Nephron progenitor cell (in vitro differentiated cells): ENCODE data around the gene SPG21.

Experiments
- DNase-seq: peaks from one replicate; pipeline ENCODE4 v3.0.0; 2021
- H3K27ac Mint-ChIP-seq: 2 replicates; pipeline ENCODE4 v1.8.0; 2021; ENCODE audit warnings: mild to moderate bottlenecking, moderate library complexity, mixed read lengths
- H3K27me3 Mint-ChIP-seq: 2 replicates; pipeline ENCODE4 v1.8.0; 2021; ENCODE audit warnings: mild to moderate bottlenecking, low read depth, mixed read lengths; ENCODE audit not compliant: poor library complexity
- H3K36me3 Mint-ChIP-seq: 2 replicates; pipeline ENCODE4 v1.8.0; 2021; ENCODE audit warnings: low read depth, mixed read lengths
- H3K4me1 Mint-ChIP-seq: 2 replicates; pipeline ENCODE4 v1.8.0; 2021; ENCODE audit warnings: mixed read lengths
- H3K4me3 Mint-ChIP-seq: 2 replicates; pipeline ENCODE4 v1.8.0; 2021; ENCODE audit warnings: mild to moderate bottlenecking, moderate library complexity, mixed read lengths
- H3K9me3 Mint-ChIP-seq: 2 replicates; pipeline ENCODE4 v1.8.0; 2021; ENCODE audit warnings: mild to moderate bottlenecking, moderate library complexity, mixed read lengths
- TF ChIP-seq, protein P1 (sequence below): fragments of 200-600 bp; sonication (generic); IDR thresholded peaks from 2 replicates; pipeline ENCODE4 v1.5.0; 2021; ENCODE audit warnings: antibody characterized with exemption

The SPG21 gene

DNA sequence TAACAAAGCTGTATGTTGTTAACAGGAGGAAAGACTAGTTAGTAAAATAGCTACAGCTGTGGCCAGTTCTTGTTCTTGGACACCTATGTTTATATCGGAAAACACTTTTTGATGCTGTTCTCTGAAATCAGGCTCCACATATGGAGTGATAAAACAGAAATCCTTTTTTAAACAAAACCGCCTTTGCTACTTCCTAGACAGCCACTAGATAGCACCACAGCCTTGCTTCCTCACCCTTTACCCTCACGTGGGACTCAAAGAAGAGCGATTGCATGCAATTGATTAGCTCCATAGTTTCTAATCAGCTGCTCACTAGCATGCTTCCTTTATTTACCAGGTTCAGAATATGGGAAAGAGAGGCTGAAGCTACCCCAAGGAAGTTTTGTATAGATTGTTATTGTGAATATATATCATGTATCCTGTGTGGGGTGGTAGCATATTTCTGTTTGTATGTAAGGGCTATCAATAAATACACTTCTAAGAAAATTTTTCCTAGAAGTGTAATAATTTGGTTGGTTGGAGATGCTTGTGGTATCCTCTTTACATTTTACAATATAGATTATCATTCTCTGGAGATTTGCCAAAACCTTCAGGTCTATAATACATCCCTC lies 44.0 kb upstream of the SPG21 start:
- TF ChIP-seq, protein P1, sequence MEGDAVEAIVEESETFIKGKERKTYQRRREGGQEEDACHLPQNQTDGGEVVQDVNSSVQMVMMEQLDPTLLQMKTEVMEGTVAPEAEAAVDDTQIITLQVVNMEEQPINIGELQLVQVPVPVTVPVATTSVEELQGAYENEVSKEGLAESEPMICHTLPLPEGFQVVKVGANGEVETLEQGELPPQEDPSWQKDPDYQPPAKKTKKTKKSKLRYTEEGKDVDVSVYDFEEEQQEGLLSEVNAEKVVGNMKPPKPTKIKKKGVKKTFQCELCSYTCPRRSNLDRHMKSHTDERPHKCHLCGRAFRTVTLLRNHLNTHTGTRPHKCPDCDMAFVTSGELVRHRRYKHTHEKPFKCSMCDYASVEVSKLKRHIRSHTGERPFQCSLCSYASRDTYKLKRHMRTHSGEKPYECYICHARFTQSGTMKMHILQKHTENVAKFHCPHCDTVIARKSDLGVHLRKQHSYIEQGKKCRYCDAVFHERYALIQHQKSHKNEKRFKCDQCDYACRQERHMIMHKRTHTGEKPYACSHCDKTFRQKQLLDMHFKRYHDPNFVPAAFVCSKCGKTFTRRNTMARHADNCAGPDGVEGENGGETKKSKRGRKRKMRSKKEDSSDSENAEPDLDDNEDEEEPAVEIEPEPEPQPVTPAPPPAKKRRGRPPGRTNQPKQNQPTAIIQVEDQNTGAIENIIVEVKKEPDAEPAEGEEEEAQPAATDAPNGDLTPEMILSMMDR, result no peak
- peaks cover 29% of the 10 kb centered on the region for H3K4me1 Mint-ChIP-seq
- H3K27ac Mint-ChIP-seq, result no peak overlapping the region
- DNase-seq, result no peak
- peaks cover 13% of the 10 kb centered on the region for H3K27me3 Mint-ChIP-seq
- no peak overlapping the region for H3K4me3 Mint-ChIP-seq
- no peaks in the 10 kb centered on the region for H3K9me3 Mint-ChIP-seq
- no peaks in the 10 kb centered on the region for H3K36me3 Mint-ChIP-seq

DNA sequence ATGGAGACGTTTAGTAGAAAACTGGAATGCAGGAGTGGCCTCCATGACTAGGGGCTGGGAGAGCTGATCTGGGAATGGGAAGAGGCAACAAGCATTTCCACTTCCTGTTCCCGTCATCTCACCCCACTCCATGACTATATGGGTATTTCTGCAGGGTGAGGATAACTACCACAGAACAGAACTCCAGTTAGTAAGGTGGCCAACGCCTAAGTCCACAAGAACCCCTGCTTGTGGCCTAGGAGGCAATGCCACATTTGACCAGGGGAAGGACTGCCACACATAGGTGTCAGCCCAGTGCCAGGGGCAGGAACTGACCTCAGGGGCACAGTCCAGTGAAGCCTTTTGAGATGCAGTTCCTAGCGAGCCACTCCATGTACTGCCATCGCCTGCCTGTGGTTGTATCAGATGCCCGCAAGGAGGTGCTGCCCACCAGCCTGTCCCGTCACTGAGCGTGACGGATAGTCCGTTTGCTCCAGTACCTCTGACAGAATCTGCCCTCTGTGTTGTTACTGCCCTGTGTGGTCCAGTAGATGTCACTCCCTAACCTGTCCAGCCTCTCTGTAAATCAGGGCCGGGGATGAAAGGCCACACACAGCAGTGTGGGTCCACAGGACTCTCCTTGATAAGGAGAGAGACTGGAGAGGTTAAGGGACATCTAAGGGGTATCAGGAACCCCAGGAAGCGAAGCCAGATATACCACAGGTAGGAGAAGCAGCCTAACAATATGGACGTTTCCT lies 43.3 kb upstream of the SPG21 start:
- Mint-ChIP-seq H3K36me3 (no peaks in the 10 kb centered on the region), H3K4me3 (peak overlapping the region; percentile 42), H3K9me3 (no peaks in the 10 kb centered on the region), H3K4me1 (peaks cover 33% of the 10 kb centered on the region), H3K27ac (no peak overlapping the region), H3K27me3 (peaks cover 13% of the 10 kb centered on the region)
- DNase-seq, result peak; percentile 75
- TF ChIP-seq, protein P1, result peak; percentile 82

DNA sequence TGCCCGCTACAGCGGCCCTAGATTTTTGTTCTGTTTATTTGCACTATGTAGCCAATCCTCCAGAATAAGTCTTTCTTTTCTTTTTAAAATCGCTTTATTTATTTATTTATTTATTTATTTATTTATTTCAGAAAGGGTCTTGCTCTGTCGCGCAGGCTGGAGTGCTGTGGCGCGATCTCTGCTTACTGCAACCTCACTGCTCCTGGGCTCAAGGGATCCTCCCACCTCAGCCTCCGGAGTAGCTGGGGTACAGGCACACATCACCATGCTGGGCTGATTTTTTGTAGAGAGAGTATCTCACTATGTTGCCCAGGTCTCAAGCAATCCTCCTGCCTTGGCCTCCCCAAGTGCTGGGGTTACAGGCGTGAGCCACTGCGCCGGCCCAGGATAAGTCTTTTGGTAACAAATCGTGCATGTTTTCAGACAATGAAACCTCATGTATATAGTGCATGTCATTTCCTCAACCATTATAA lies 40.1 kb upstream of the SPG21 start:
- H3K36me3 Mint-ChIP-seq, result peaks cover 15% of the 10 kb centered on the region
- H3K27me3 Mint-ChIP-seq, result peaks cover 13% of the 10 kb centered on the region
- DNase-seq, result no peak
- H3K4me3 Mint-ChIP-seq, result peak overlapping the region; percentile 68
- TF ChIP-seq, protein P1, result no peak
- no peaks in the 10 kb centered on the region for H3K9me3 Mint-ChIP-seq
- H3K27ac Mint-ChIP-seq, result no peak overlapping the region
- peaks cover 41% of the 10 kb centered on the region for H3K4me1 Mint-ChIP-seq

DNA sequence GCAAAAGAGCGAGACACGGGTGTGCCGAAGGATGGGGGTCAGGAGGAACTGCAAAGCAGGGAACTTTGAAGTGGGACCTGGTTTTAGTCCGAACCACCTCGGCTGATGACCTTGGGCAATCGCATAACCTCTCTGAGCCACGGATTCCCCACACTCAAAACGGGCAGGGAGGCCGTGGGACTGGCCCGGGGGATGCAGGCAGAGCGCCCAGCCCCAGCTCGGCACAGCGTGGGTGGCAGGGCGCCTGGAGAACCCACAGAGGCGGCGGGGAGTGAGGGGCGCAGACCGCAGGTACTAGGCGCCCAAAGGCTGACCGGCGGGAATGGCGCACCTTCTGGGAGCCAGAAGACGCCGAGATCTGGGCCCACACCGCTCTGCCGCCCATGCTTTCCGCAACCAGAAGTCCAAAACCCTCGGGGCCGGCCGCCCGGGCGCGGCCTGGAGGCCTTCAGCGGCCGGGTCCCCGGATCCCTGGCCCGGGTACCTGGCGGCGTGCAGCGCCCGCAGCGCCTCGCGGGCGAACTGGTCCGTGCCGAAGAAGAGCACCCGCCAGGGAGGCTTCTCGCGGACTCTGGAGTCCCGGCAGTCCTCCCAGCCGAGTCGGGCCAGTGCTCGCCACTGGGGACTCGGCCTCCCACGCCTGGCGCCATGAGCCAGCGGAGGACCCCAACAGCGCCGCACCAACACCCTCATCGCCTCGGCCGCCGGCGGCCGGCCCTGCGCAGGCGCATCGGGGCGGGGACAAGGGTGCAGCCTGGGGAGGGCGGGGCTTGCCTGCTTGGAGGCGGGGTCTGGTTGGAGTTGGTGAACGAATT lies 39.4 kb upstream of the SPG21 start, which contains the start of gene MTFMT:
Gene MTFMT (minus strand): TSS at position 719 of the 815 bp plus-strand sequence. CDS start 26 bp downstream, at position 693.
- H3K36me3 Mint-ChIP-seq, result peaks cover 20% of the 10 kb centered on the region
- peak; percentile 97 for DNase-seq
- H3K9me3 Mint-ChIP-seq, result no peaks in the 10 kb centered on the region
- peaks cover 38% of the 10 kb centered on the region for H3K4me1 Mint-ChIP-seq
- H3K27ac Mint-ChIP-seq, result no peak within 1 kb of the TSS
- peaks cover 13% of the 10 kb centered on the region for H3K27me3 Mint-ChIP-seq
- peak within 1 kb of the TSS; percentile 91 for H3K4me3 Mint-ChIP-seq
- TF ChIP-seq, protein P1, result no peak

GRCh38 chr15:65028338-65028737 lies 38.6 kb upstream of the SPG21 start:
- Mint-ChIP-seq H3K4me3 (peak overlapping the region; percentile 91), H3K27me3 (peaks cover 13% of the 10 kb centered on the region), H3K9me3 (no peaks in the 10 kb centered on the region), H3K4me1 (peaks cover 30% of the 10 kb centered on the region), H3K36me3 (peaks cover 26% of the 10 kb centered on the region), H3K27ac (no peak overlapping the region)
- DNase-seq, result no peak
- TF ChIP-seq, protein P1, result no peak
